ENCODE measurements around the gene CHD1. TPM values are rescaled to one million over a fixed set of nuclear protein-coding genes. Genes with fewer than 3 reads are reported as not detected.

Gene CHD1
- total and polyA plus RNA-seq, 2 donors (not counting 3 experiments of a cell fraction or from before 2014, with no cell fraction given): 16.2 to 48.9 TPM

- dilution Hi-C loops (cut with MboI; ENCODE audit: extremely low pct_ligation_motif_present, low sequenced_read_pairs): no loop called here
- FAIRE-seq (peak; percentile 18), DNase-seq (ENCODE audit: low read depth, low spot score) (no peak)
- BruUV-seq (replicated peaks): no TSS peak
- no peaks in the 10 kb centered on the region for H4K20me1 ChIP-seq (replicated peaks; ENCODE audit: control insufficient read depth, extremely low read depth, insufficient read depth, low read length)
- no peaks in the 10 kb centered on the region for H3K9me1 ChIP-seq (replicated peaks; ENCODE audit: control insufficient read depth, extremely low read depth, insufficient read depth, low read length)
- H3K9ac ChIP-seq (replicated peaks; ENCODE audit: extremely low read depth, insufficient read depth, low read length): no peak overlapping the region
- no peaks in the 10 kb centered on the region for H3K27me3 ChIP-seq (ENCODE audit: control insufficient read depth in 2 of 2, insufficient read depth in 2 of 2, low read length in 2 of 2)
- no peak overlapping the region for H2AFZ ChIP-seq (ENCODE audit: low read depth, low read length)
- ChIA-PET POLR2A (no interaction called here), CTCF (interaction anchor here (0.7 to 2.1 kb wide), 5 partner anchors 9 to 180 kb away, joined by 3 to 6 read pairs (median 3); no protein-coding TSS in a partner anchor)
- TF ChIP-seq CTCF (IDR thresholded peaks at IDR 0.05; ENCODE audit: extremely low read depth in 1 of 2, insufficient read depth in 1 of 2, low read depth in 1 of 2, low read length in 2 of 2) (no peak), POLR2A (IDR thresholded peaks at IDR 0.05; ENCODE audit: low read depth, low read length) (no peak), EZH2 (IDR thresholded peaks at IDR 0.05; ENCODE audit: borderline replicate concordance, low read depth, low read length, severe bottlenecking) (no peak), GATA2 (IDR thresholded peaks at IDR 0.05; ENCODE audit: insufficient read depth, insufficient read length, low read depth, low read length) (no peak), MAX (IDR thresholded peaks at IDR 0.05; ENCODE audit: insufficient read depth, insufficient read length) (no peak), POLR2AphosphoS5 (IDR thresholded peaks at IDR 0.05; ENCODE audit: insufficient read depth, low read depth, low read length) (no peak), JUN (IDR thresholded peaks at IDR 0.05; ENCODE audit: borderline replicate concordance, insufficient read depth, insufficient read length, low read depth) (no peak), FOS (IDR thresholded peaks at IDR 0.05; ENCODE audit: borderline replicate concordance, insufficient read depth, low read length) (no peak), MYC (IDR thresholded peaks at IDR 0.05; ENCODE audit: low read depth, low read length) (no peak)
- H3K9me3 ChIP-seq (replicated peaks; ENCODE audit: control insufficient read depth, insufficient read depth, low read length): no peaks in the 10 kb centered on the region
- intact Hi-C loops (cut with micrococcal nuclease): no loop called here
- peaks cover 2% of the 10 kb centered on the region for H3K79me2 ChIP-seq (ENCODE audit: control insufficient read depth, insufficient read depth, low read length)
- H3K27ac ChIP-seq (ENCODE audit: insufficient read depth, low read depth, low read length): no peak overlapping the region
- no peak overlapping the region for H3K4me2 ChIP-seq (ENCODE audit: insufficient read depth, low read length)
- H3K4me3 ChIP-seq (replicated peaks in 1 of 3; ENCODE audit: insufficient read depth in 1 of 3, low read depth in 1 of 3, low read length in 3 of 3): no peak overlapping the region
- peaks cover 12 to 31% of the 10 kb centered on the region in 2 experiments for H3K36me3 ChIP-seq (ENCODE audit: control insufficient read depth in 2 of 2, extremely low read depth in 1 of 2, insufficient read depth in 2 of 2, low read length in 2 of 2)
- no peaks in the 10 kb centered on the region for H3K4me1 ChIP-seq (ENCODE audit: control insufficient read depth, extremely low read depth, insufficient read depth, low read length)
Measured at GRCh38 chr5:98880598-98880997, 48.2 kb downstream of the CHD1 start.

Measured in endothelial cell of umbilical vein (primary cell).